Stomach (tissue), 9 donors: Measurements from ENCODE around the gene ST8SIA6. TPM values are rescaled to one million over a fixed set of nuclear protein-coding genes. Genes with fewer than 3 reads are reported as not detected.

Experiments used
- DNase-seq, 2 donors: peaks; one replicate each; pipeline versions ENCODE4 v3.0.0 to v3.0.0-alpha.2; 2013 to 2019
- H3K27ac ChIP-seq, 5 donors: fragments of 200-600 bp in 4 of 5; sonication (generic) in 4 of 5; one replicate each; pipeline ENCODE4 v1.5.1; 2013 to 2019; ENCODE audit warnings: mild to moderate bottlenecking in 1 of 5, moderate library complexity in 1 of 5
- H3K27me3 ChIP-seq, 3 donors: fragments of 200-600 bp; sonication (generic); one replicate each; pipeline ENCODE4 v1.5.1; 2017 to 2019; ENCODE audit warnings: mixed run types in 1 of 3
- H3K36me3 ChIP-seq, 4 donors: fragments of 200-600 bp; sonication (generic); 1 replicate in 3 of 4; 2 replicates in 1 of 4; pipeline ENCODE4 v1.5.1; 2016 to 2019
- H3K4me1 ChIP-seq, 4 donors: fragments of 200-600 bp; sonication (generic); one replicate each; pipeline ENCODE4 v1.5.1; 2016 to 2019
- H3K4me3 ChIP-seq, 4 donors: fragments of 200-600 bp; sonication (generic) in 3 of 4; one replicate each; pipeline ENCODE4 v1.5.1; 2016 to 2019; ENCODE audit warnings: mild to moderate bottlenecking in 1 of 4
- H3K9me3 ChIP-seq, 4 donors: fragments of 200-600 bp; sonication (generic); one replicate each; pipeline ENCODE4 v1.5.1; 2016 to 2019
- CTCF ChIP-seq, 7 experiments: fragments of 450-650 bp in 4 of 7; fragments of 200-600 bp in 3 of 7; sonication (generic) in 3 of 7; IDR thresholded peaks; one replicate each; pipeline ENCODE4 v1.5.1; 2016 to 2019; ENCODE audit warnings: antibody characterized with exemption in 7 of 7, control low read depth in 2 of 7, mild to moderate bottlenecking in 1 of 7
- EP300 ChIP-seq: sonication (generic); formaldehyde crosslinking; IDR thresholded peaks from one replicate; pipeline ENCODE4 v1.6.1; 2017; ENCODE audit warnings: antibody characterized with exemption
- POLR2A ChIP-seq, 4 donors: fragments of 450-650 bp; IDR thresholded peaks; one replicate each; pipeline ENCODE4 v1.6.1; 2016; ENCODE audit warnings: antibody characterized with exemption in 4 of 4, control low read depth in 2 of 4, mild to moderate bottlenecking in 1 of 4, moderate library complexity in 1 of 4
- POLR2AphosphoS5 ChIP-seq, 3 donors: sonication (generic); formaldehyde crosslinking; IDR thresholded peaks; one replicate each; pipeline ENCODE4 v1.6.1; 2016; ENCODE audit warnings: antibody characterized with exemption in 3 of 3
- WGBS, 5 donors: extraction: QIAGEN DNeasy Blood & Tissue Kit in 3 of 5; methylation state at CpG; one replicate each; pipeline versions ENCODE4 v1.1.5 to v1.1.7; 2013 to 2018; 5-methylcytosine and 5-hydroxymethylcytosine counted together
- intact Hi-C: fragments of 100-400 bp; cut with DNase I; formaldehyde crosslinking; loops from one replicate; pipeline ENCODE4 v1.15.1; 2023; ENCODE audit warnings: low total_unique reads
- polyA plus RNA-seq, 3 donors: library from polyadenylated mRNA; stranded (reverse); fragments of 200-250 nt; gene quantifications; one replicate each; pipeline ENCODE4 v1.2.3, GENCODE V29; 2013
- small RNA-seq, 4 donors: library from RNA; depleted of rRNA; stranded (forward); fragments of <200 nt; gene quantifications; one replicate each; pipeline ENCODE3, GENCODE V24; 2016
- total RNA-seq, 5 donors: library from RNA; depleted of rRNA; stranded (reverse); fragments of >200 nt; gene quantifications; one replicate each; pipeline versions ENCODE4 v1.1.0 to v1.2.3, GENCODE V29; 2014 to 2016
- donor health status: healthy with polysubstance abuse.
- donor health status: Bipolar disorder and iron deficiency.
- donor health status: healthy.

Gene ST8SIA6
- total and polyA plus RNA-seq, 8 donors: 0.08 to 3.7 (median 0.19) TPM; not detected in 5

- no peaks in the 10 kb centered on the region for H3K4me1 ChIP-seq
- TF ChIP-seq CTCF (IDR thresholded peaks at IDR 0.05) (no peak), EP300 (no peak), POLR2AphosphoS5 (IDR thresholded peaks at IDR 0.05) (no peak), POLR2A (IDR thresholded peaks at IDR 0.05) (no peak)
- no peak overlapping the region for H3K27ac ChIP-seq
- no peak overlapping the region for H3K4me3 ChIP-seq
- intact Hi-C loops: no loop called here
- no peaks in the 10 kb centered on the region for H3K36me3 ChIP-seq
- no peaks in the 10 kb centered on the region for H3K27me3 ChIP-seq
- DNase-seq: no peak
- 64 to 77% (median 69%) methylated on average over 9 of the region's 9 CpGs for WGBS, 5 donors
- H3K9me3 ChIP-seq: peaks cover 0 to 23% (median 5%) of the 10 kb centered on the region in 4 donors
Measured at GRCh38 chr10:17276756-17277424, 177.5 kb downstream of the ST8SIA6 start.

- H3K4me3 ChIP-seq: no peak overlapping the region
- peaks cover 0 to 18% (median 0%) of the 10 kb centered on the region in 4 donors for H3K9me3 ChIP-seq
- intact Hi-C loops: no loop called here
- no peak for DNase-seq
- no peaks in the 10 kb centered on the region for H3K36me3 ChIP-seq
- TF ChIP-seq EP300 (no peak), POLR2A (IDR thresholded peaks at IDR 0.05) (no peak), CTCF (IDR thresholded peaks at IDR 0.05) (no peak), POLR2AphosphoS5 (IDR thresholded peaks at IDR 0.05) (no peak)
- no peak overlapping the region for H3K27ac ChIP-seq
- H3K4me1 ChIP-seq: no peaks in the 10 kb centered on the region
- 56 to 75% (median 66%) methylated on average over 2 of the region's 2 CpGs for WGBS, 5 donors
- no peaks in the 10 kb centered on the region for H3K27me3 ChIP-seq
Measured at GRCh38 chr10:17273403-17273802, 181.0 kb downstream of the ST8SIA6 start.

- H3K27ac ChIP-seq: no peak overlapping the region
- intact Hi-C loops: no loop called here
- TF ChIP-seq CTCF (IDR thresholded peaks at IDR 0.05): no peak
- TF ChIP-seq EP300: no peak
- no peak for TF ChIP-seq POLR2AphosphoS5 (IDR thresholded peaks at IDR 0.05)
- no peak for TF ChIP-seq POLR2A (IDR thresholded peaks at IDR 0.05)
- H3K27me3 ChIP-seq: no peaks in the 10 kb centered on the region
- no peaks in the 10 kb centered on the region for H3K36me3 ChIP-seq
- H3K4me3 ChIP-seq: no peak overlapping the region
- no peak for DNase-seq
- 86 to 94% (median 91%) methylated on average over 12 of the region's 12 CpGs for WGBS, 5 donors
- no peaks in the 10 kb centered on the region for H3K4me1 ChIP-seq
- peaks cover 0 to 18% (median 0%) of the 10 kb centered on the region in 4 donors for H3K9me3 ChIP-seq
Measured at GRCh38 chr10:17272648-17273047, 181.7 kb downstream of the ST8SIA6 start.

Small RNA genes lying within 50 kb of the gene (small RNA-seq; reads per million reads assigned to genes)
- gene RF00019: 0 reads per million in 4 donors

Other genes with a start within 250 kb of the ST8SIA6 start
- gene VIM, start 226.4 kb downstream of the ST8SIA6 start, total RNA-seq: 100 to 1,000 TPM; 348 to 723 (median 536) TPM
- gene VIM, start 226.4 kb downstream of the ST8SIA6 start, polyA plus RNA-seq: 100 to 1,000 TPM; 269 to 570 (median 340) TPM
- 100 to 1,000 TPM in 1 of 5 donors, 10 to 100 TPM in 4; 20.9 to 142 (median 40.8) TPM for gene HACD1, start 162.8 kb upstream of the ST8SIA6 start, total RNA-seq
- gene HACD1, start 162.8 kb upstream of the ST8SIA6 start, polyA plus RNA-seq: 10 to 100 TPM; 11.5 to 17.9 (median 14.1) TPM
- gene STAM, start 189.6 kb upstream of the ST8SIA6 start, total RNA-seq: 10 to 100 TPM in 2 of 5 donors, 1 to 10 TPM in 3; 7.0 to 49.2 (median 8.5) TPM
- gene STAM, start 189.6 kb upstream of the ST8SIA6 start, polyA plus RNA-seq: 10 to 100 TPM in 2 of 3 donors, 1 to 10 TPM in 1; 6.8 to 12.1 (median 11.6) TPM